ENCODE measurements around the gene SIK3.
A peak's percentile ranks its signal among the peaks of the same experiment; 100 is the strongest.

The SIK3 gene

DNA sequence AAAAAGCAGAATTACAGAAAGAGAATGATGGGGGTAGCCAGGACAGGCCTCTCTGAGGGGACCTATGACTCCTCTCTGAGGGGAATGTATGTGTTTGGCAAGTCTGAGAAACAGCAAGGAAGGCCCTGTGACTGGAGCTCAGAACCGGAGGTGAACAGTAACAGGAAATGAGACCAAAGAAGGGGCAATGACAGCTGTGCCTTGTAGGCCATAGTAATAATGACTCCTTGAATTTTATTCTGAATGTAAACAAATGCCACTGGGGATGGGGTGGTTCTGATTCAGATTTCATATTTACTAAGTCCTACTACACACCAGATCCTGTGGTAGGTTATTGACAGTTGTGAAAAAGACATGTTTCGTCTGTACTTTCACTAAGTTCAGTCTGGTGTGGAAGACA, 208.0 kb downstream of the SIK3 start:
- no peak for DNase-seq

DNA sequence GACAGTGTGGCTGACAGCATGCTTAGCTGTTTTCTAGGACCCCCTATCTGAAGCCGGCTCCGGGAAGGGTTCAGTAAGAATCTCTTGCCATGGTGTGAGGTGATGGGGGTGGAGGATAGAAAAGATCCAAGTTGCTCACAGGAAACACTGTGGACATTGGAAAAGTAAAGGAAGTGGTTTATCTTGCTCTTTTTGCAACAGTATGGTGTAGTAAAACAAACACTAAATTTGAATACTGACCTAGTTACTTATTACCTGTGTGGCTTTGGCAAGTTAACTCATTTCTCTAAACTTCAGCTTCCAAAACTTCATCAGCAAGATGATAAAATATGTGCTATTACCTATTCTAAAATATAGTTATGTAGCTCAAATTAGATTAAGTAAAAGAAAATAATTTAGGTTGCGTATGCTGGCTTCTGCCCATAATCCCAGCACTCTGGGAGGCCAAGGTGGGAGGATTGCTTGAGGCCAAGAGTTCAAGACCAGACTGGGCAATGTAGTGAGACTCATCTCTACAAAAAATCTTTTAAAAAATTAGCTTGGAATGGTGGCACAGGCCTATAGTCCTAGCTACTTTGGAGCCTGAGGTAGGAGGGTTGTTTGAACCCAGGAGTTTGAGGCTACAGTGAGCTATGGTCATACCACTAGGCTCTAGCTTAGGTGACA, 209.2 kb downstream of the SIK3 start:
- no peak for DNase-seq

DNA sequence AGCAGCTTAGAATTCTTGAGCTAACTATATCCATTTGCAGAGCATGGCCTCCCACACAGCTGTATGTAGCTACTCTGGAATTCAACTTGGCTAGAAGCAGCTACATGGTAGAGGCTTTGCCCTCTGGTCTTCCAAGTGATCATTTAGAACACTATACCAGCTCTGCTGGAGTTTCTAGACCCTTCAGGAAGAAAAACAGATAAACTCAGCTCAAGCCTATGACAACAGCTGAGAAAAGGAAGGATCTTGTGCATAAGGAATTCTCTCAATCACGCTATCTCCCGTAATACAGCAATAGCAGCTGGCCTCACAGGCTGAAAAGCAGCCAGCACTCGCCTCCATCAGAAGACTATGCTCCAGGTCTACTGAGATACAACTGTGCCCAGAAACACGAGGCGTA, 210.2 kb downstream of the SIK3 start:
- no peak for DNase-seq

DNA sequence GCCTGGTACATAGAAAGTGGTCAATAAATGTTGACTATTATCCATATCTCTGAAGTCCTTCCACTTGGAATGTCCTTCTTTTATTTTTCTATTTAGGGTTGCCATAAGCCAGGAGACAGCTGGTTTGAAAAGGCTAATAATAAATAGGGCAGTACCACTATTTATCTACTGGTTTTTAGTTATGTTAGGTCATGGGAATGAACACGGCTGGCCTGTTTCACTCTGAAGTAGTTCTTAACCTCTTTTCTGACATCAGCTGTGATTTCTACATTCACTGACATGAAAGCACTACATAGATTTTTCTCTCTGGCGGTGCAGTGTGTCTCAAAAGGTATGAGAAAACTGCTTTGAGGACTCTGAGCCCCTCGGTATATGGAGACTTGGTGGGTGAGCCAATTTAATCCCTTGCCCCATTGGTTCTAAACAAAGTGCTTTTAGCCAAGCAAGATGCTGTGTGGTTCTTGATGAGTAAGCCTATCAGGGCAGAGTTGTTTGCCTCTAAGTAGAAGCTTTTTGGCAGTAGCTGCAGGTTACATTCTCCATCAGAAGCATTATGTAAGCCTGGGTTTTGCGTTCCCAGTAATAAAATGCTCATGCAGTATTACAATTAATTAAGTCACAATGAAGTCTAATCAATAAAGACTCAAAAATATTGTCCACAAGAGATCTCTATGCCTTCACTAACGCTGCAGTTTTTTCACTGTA, 212.1 kb downstream of the SIK3 start:
- DNase-seq: no peak

DNA sequence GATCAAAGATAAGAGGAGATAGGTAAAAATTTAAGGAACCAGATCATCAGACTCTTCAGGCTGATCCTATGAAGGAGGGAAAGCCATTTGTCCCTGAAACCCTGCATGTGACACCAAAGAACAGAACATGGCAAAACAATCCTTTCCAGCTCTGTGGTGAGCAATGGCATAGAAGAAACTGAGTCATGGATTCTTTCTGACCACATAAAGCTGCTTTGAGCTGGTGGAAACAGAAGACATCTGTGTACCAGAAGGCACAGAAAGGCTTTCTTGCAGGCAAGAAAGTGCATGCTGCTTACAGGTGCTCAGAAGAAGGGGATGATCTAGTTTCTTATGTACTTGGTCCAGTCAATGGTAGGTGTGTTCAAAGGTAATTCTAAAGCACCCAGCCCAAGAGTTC, 215.8 kb downstream of the SIK3 start:
- DNase-seq: no peak

DNA sequence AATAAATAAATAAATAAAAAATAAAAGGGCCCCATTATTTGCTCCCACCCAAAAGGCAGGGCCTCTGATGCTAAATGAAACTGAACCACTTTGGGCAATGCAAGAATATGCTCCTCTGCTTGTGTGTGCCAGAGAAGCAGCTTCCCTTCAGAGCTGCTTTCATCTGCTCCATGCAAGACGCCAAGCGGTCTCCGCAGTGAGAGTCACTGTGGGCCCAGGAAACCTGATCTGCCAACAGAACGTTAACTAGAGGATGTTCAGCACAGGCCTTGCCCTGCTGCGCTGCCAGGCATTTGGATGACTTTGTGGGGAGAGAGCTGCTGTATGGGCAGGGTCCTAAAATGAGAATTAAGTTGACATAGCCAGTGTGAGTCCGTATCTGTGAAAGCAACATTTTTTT, 217.1 kb downstream of the SIK3 start:
- no peak for DNase-seq

DNA sequence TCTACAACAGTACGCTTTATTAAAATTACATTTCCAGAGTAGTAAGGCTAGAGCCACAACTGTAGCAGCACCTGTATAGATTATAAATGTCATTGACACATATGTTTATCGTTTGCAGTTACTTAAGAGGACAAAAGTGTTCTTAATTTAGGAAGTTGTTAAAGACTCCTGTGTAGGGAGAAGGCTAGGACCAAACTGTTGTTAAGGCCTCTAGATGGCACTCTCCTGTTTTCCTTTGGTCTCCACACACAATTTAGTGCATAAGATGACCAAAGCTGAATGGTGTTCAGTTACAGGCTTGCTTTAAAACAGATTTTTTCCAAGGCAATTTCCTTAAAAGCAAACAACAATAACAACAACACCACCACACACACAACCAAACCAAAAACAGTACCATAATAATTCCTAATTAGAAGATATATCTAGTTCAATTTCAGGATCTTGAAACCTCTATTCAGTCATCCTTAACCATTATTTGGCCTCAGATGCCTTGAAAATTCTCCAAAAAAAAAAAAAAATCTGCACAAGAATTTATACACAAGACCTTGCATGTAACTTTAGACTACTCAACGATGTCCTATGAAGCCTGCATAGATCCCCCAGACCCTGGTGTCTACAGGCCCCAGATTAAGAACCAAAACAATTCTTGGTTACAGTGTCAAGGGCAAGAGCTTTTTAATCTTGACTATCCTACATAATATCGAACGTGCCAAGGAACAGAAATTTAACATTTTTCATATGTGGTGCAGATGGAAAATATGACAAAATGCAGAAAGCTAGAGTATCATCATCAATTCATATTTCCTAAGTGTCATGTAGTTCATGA, 218.2 kb downstream of the SIK3 start:
- peak; percentile 6 to 20 for DNase-seq

DNA sequence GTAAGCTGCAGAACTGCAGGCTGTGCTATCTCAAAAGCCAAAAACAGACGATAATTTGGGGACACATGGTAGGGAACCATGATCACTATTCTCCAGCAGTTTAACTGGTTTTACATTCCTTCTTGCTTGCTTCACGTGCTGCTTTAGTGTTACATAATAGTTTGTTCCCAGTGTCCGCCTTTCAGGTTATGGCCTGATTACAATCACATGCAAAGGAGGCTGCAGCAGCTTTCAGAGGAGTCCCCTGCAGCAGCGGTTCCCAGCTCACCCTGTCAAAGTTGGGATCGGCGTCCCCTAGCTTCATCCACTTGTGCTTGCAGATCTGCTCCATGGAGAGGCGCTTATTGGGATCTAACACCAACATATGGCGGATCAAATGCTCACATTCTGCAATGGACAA, 221.6 kb downstream of the SIK3 start:
- no peak for DNase-seq

DNA sequence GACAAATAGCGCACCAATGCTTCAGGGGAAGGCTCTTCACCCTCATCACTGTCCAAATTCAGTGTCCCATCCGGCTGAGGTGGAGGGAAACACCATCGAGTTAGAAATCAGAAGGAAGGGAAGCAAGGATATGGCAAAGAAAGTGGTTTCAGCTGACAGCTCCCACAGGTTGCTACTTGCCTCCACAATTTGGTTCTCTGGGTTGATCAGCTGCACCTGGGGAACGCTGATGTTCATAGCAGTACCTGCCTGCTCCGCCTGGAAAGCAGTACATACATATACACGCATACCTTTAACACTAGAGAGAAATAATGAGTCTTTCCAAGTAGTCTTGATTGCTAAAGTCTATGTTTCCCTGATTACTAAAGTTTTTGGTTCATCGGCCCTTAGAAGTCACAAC, 223.0 kb downstream of the SIK3 start:
- no peak for DNase-seq

DNA sequence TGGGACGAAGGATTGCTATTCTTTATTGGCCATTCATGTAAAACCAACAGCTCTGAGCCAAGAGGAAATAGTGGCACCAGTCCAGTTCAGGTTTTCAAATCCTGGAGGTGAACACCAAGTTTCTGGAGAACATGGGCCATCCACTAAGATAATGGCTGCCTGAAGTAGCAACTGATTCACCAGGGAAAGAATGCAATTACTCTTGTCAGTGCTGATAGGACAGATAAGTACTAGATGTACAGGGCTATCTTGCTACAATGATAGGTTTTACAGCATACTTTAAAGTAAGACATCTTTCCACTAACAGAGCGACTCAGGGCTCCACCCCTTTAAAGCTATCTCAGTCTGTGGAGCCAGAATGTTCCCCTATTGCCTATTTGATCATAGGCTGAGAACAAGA, 224.0 kb downstream of the SIK3 start:
- DNase-seq: no peak

DNA sequence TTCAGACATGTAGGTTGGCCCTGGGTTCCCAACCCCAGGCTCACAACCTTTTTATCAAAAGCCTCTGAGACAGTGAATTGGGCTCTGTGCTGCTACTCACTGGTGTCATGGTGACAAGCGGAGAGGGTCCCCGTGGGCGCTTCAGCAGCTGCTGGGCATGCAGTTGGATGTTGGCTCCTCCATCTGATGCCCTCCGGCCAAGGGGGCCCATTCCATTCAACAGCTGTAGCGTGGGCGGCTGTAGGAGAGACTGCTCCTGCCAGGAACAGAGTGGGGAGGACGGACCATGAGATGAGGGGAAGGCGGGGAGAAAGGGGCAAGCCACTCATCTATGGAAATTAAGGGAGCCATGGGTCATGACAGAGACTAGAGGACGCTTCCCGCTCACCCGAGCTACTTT, 224.8 kb downstream of the SIK3 start:
- no peak for DNase-seq

DNA sequence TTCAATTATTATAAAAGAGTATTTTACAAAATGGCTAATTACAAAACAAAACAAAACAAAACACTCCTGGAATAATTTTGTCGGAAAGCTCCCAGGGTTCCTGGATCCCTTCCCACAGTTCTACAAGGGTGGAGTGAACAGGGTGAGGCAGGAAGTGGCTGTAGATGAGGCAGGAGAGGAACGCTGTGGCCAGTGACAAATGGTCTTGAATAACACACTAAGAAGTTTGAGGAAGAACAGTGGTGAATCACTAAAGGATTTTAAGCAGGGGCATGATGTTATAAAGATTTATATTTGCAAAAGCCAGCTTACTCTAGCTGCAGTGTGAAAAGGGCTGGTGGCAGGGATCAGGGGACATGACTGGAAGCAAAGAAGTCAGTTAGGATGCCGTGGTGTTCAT, 227.0 kb downstream of the SIK3 start:
- DNase-seq: no peak

DNA sequence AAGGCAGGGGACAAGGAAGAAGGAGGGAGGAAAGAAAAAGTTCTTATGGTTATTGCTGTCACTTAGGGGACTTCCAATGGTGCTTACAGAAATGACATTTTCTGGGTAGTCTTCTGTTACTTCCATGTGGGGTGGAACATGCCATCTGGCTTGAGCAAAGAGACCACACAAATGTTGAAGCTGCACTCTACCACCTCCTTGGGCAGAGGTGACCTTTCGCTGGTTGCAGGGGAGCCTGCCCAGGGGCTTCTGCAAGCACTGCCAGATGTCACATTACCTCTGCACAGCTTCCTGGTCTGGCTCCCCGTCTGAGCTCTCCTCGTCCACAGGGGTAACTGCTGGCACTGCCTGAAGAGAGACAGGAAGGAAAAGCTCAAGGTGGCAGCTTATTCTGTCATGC, 228.2 kb downstream of the SIK3 start:
- DNase-seq: no peak

DNA sequence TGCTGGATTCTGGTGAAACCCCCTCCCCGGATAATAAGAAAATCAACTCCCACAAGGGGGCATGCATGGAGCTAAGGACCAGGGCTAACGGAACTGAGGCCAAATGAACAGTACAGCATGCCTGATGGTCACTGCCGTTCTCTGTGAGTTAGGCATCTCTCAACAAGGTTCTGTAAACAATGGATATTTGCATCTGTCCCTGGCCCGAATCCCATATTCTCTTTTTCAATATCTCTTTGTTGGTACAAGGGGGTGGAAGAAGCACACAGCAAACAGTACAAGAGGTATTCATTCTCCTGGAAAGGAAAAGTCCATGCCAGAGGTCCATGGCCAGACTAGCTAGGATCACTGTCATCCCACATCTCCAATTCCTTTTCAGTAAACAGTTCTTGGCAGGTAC, 228.6 kb downstream of the SIK3 start:
- DNase-seq: no peak

DNA sequence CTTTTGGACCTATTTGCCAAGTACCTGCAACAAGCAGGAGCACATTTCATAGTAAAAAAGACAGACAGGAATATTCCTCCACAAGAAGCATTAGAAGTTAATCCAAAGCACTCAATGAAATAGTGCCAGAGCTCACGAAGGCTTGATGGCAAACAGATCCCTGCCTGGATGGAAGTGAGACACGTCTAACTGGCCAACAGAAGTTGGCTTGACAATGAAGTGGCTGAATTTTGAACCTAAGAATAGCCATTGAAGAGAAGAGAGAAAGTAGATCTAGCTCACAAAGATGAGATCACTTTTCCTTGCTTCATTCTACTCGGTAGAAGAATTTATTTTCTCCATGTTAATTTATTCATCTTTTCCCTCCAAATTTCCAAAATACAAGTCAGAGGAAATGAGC, 230.2 kb downstream of the SIK3 start:
- DNase-seq: no peak

DNA sequence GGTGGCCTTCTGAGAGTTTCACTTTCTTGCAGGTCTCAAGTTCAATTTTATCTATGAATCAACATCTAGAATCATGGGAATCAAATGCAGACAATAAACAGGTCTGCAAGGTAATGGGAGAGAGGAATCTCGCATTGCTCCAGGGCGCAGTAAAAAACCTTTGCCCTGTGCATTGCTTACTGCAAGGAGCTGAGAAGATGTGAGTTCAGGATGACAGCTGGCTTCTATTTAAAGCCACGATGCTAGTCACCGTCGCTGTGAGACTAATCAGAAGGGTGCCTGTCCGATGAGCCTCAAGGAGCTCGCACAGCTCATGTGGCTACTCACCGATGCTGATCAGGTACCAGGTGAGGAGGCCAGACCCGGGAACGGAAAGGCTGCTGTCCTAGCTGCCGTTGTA, 230.6 kb downstream of the SIK3 start:
- DNase-seq: no peak

DNA sequence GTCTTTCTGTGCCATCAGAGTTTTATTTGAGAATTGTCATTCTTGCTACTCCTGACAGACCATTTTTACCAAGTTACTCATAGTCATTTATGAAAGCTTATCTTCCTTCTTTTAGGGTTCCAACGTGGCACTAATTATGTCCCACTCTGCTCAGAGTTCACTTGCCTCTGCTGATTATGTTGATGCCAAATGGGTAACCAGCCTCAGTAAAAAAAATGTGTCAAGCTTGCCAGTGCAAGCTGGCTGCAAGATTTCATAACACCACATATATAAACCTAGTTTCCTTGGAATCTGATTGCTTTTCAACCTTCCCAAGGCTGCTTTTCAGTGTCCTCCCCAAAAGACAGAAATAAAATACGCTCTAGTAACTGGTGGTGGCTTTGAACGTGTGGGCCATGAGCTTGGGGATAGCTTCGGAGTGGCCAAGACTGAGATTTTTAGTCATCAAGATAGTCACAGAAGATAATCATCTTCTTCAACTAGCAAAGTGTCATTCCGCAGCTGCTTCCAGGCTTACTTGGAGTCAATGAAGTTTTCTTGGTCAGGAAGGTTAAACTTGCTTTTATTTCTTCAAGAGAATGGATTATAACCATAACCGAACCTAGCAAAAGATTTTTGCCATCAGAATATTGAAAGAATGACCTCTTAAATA, 231.3 kb downstream of the SIK3 start:
- DNase-seq: no peak

DNA sequence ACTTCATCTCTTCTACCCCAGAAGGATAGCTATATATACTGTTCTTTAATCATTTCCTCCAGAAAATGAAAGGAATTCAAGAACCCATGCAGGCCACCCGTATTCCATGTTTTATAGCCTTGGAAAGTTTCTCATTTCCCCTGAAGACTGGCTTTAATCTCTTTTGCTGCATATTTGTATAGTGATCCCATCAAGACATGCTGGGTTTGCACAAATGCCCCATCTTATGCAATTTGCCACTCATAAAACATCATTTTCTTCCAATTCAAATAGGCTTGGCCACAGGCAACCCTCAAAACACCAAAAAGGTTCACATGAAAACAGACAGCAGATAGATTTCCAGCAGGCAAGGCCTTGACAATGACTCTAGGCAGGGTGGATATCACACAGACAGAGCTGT, 232.5 kb downstream of the SIK3 start:
- DNase-seq: no peak

DNA sequence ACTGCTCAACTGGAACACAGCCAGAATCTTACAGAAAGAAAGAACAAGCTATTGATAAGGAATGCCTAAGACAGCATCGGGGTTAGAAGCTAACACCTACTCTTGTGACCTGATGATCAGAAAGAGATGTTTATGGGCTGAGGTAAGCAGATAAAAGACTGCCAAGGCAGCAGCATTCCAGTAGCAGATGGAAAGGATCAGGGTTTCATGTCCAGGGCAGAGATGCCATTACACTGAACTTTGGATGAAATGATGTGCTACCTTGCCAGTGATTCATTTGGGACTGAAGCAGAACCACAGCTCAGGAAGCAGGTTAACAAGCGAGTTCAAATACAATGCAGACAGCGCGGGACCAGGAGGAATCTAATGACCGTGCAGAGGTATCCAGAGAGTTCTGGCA, 233.7 kb downstream of the SIK3 start:
- no peak for DNase-seq

DNA sequence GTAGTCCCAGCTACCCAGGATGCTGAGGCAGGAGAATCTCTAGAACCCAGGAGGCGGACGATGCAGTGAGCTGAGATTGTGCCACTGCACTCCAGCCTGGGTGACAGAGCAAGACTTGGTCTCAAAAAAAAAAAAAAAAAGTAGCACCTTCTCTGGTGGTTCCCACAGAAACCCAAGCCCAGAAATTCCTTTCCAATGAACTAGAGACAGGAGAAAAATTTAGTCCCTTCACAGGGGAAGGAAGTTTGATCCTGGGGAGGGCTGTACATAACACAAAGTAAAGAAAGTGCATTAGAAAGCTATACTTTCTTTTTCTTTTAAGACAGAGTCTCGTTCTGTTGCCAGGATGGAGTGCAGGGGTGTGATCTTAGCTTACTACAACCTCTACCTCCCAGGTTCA, 235.3 kb downstream of the SIK3 start:
- no peak for DNase-seq

DNA sequence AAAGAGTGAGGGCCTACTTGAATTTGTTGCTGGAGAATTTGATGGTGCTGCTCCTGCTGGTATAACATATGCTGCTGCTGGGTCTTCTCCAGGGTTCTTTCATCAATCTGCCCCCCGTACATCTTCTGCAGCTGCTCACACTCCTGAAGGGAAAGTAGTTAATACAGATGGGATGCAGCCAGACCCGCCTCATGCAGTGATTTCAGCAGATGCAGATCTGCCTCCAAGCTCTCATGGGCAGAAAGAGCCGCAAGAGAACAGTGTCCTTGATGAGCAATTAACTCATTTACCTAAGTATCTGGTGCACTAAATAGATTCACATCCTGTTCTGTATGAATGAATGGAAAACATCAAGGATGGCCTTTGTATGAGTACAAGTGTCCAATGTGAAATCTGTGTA, 236.0 kb downstream of the SIK3 start:
- no peak for DNase-seq

DNA sequence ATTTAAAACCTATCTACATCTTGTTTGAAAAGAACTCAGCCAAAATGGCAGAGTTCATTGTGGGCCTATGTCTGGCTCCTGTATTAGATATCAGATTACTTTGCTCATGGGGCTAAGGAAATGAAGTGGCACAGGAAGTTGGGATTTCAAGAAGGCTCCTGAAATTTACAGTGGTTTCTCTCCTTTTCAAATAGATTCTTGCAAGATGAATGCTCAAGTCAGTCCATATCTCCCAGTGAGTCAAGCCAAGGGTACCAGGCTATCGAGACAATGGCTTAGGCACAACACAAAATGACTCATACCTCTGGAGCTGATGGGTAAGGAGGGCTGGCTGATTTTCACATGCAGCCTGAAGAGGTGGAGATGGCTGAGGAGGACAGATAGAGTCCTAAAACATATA, 236.7 kb downstream of the SIK3 start:
- no peak for DNase-seq

DNA sequence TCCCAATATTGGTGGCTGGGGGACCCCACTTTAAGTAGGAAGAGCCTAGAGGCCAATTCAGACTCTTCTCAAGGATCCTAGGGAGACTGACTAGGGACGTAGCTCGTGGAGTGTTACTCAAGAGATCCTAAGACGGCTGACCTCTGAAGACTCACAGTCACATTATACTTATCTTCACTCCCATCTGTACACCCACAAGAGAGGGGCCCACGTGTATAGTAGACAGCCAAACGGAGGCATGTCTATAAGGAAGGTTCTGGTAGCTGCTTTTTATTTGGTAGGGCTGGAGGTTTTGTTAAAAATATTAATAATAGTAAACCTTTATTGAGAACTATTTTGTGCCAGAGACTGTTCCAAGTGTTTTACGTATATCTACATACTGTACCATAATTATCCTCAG, 237.9 kb downstream of the SIK3 start:
- DNase-seq: no peak

DNA sequence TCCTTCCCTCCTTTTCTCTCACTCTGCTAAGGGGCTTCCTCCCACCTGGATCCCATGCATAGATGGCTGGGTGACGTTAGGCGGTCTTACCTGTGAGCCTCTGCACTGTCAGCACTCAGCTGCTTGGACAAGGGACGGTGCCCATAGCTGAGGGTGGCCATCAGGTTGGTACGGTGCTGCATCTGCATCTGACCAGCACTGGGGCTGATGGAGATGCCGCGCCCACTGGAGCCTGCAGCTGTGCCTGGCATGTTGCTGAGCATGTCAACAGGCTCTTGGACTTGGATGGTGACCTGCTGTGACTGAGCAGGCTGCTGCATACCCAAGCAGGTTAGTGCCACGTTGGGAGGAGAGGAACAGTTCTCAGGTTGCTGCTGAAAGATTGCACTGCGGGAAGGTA, 239.1 kb downstream of the SIK3 start:
- no peak for DNase-seq

Data from NCI-H1930 (cell line).